Measurements from ENCODE around the gene CNEP1R1.

Gene CNEP1R1

GRCh38 chr16:50069060-50069459 is 44.0 kb downstream of the CNEP1R1 start:
- Histone ChIP-seq H3K36me3 (ENCODE audit: control insufficient read depth, insufficient read depth, low read length) (no peaks in the 10 kb centered on the region), H3K27ac (ENCODE audit: insufficient read depth, low read depth, low read length, poor library complexity, severe bottlenecking) (no peak overlapping the region), H3K27me3 (ENCODE audit: control insufficient read depth, insufficient read depth, low read length, poor library complexity, severe bottlenecking) (no peaks in the 10 kb centered on the region), H3K9me3 (ENCODE audit: control insufficient read depth, low read length) (no peaks in the 10 kb centered on the region), H3K4me1 (ENCODE audit: control insufficient read depth, insufficient read depth, low read length) (peaks cover 5% of the 10 kb centered on the region), H3K4me3 (ENCODE audit: insufficient read depth, low read depth, low read length) (no peak overlapping the region)
- 92 to 100% methylated on average over 1 of the region's 1 CpG for WGBS, 2 experiments

GRCh38 chr16:50071075-50071671 is 46.1 kb downstream of the CNEP1R1 start:
- H3K27ac ChIP-seq (ENCODE audit: insufficient read depth, low read depth, low read length, poor library complexity, severe bottlenecking), result no peak overlapping the region
- 87 to 91% methylated on average over 2 of the region's 2 CpGs for WGBS, 2 experiments
- no peaks in the 10 kb centered on the region for H3K9me3 ChIP-seq (ENCODE audit: control insufficient read depth, low read length)
- H3K4me3 ChIP-seq (ENCODE audit: insufficient read depth, low read depth, low read length), result no peak overlapping the region
- H3K36me3 ChIP-seq (ENCODE audit: control insufficient read depth, insufficient read depth, low read length), result peaks cover 3% of the 10 kb centered on the region
- H3K4me1 ChIP-seq (ENCODE audit: control insufficient read depth, insufficient read depth, low read length), result peaks cover 5% of the 10 kb centered on the region
- H3K27me3 ChIP-seq (ENCODE audit: control insufficient read depth, insufficient read depth, low read length, poor library complexity, severe bottlenecking), result no peaks in the 10 kb centered on the region

GRCh38 chr16:50072730-50073129 is 47.7 kb downstream of the CNEP1R1 start:
- H3K4me1 ChIP-seq (ENCODE audit: control insufficient read depth, insufficient read depth, low read length), result peaks cover 3% of the 10 kb centered on the region
- H3K27me3 ChIP-seq (ENCODE audit: control insufficient read depth, insufficient read depth, low read length, poor library complexity, severe bottlenecking), result no peaks in the 10 kb centered on the region
- no peak overlapping the region for H3K27ac ChIP-seq (ENCODE audit: insufficient read depth, low read depth, low read length, poor library complexity, severe bottlenecking)
- no peaks in the 10 kb centered on the region for H3K9me3 ChIP-seq (ENCODE audit: control insufficient read depth, low read length)
- WGBS, 2 experiments, result 95 to 96% methylated on average over 4 to 5 of the region's 5 CpGs
- H3K36me3 ChIP-seq (ENCODE audit: control insufficient read depth, insufficient read depth, low read length), result peaks cover 3% of the 10 kb centered on the region
- H3K4me3 ChIP-seq (ENCODE audit: insufficient read depth, low read depth, low read length), result no peak overlapping the region

GRCh38 chr16:50079397-50080140 is 54.5 kb downstream of the CNEP1R1 start:
- WGBS, 2 experiments, result 83 to 85% methylated on average over 9 of the region's 9 CpGs
- Histone ChIP-seq H3K27ac (ENCODE audit: insufficient read depth, low read depth, low read length, poor library complexity, severe bottlenecking) (no peak overlapping the region), H3K4me3 (ENCODE audit: insufficient read depth, low read depth, low read length) (no peak overlapping the region), H3K9me3 (ENCODE audit: control insufficient read depth, low read length) (no peaks in the 10 kb centered on the region), H3K27me3 (ENCODE audit: control insufficient read depth, insufficient read depth, low read length, poor library complexity, severe bottlenecking) (no peaks in the 10 kb centered on the region), H3K4me1 (ENCODE audit: control insufficient read depth, insufficient read depth, low read length) (no peaks in the 10 kb centered on the region), H3K36me3 (ENCODE audit: control insufficient read depth, insufficient read depth, low read length) (peaks cover 9% of the 10 kb centered on the region)

- Histone ChIP-seq H3K4me3 (ENCODE audit: insufficient read depth, low read depth, low read length) (no peak overlapping the region), H3K27me3 (ENCODE audit: control insufficient read depth, insufficient read depth, low read length, poor library complexity, severe bottlenecking) (no peaks in the 10 kb centered on the region), H3K27ac (ENCODE audit: insufficient read depth, low read depth, low read length, poor library complexity, severe bottlenecking) (no peak overlapping the region), H3K9me3 (ENCODE audit: control insufficient read depth, low read length) (no peaks in the 10 kb centered on the region), H3K4me1 (ENCODE audit: control insufficient read depth, insufficient read depth, low read length) (no peaks in the 10 kb centered on the region), H3K36me3 (ENCODE audit: control insufficient read depth, insufficient read depth, low read length) (peaks cover 11% of the 10 kb centered on the region)
- 96% methylated on average over 6 to 7 of the region's 7 CpGs for WGBS, 2 experiments
These were observed 56.5 kb downstream of the CNEP1R1 start for GRCh38 chr16:50081428-50082018.

GRCh38 chr16:50083996-50084395 is 59.0 kb downstream of the CNEP1R1 start:
- Histone ChIP-seq H3K9me3 (ENCODE audit: control insufficient read depth, low read length) (no peaks in the 10 kb centered on the region), H3K27ac (ENCODE audit: insufficient read depth, low read depth, low read length, poor library complexity, severe bottlenecking) (no peak overlapping the region), H3K36me3 (ENCODE audit: control insufficient read depth, insufficient read depth, low read length) (peaks cover 21% of the 10 kb centered on the region), H3K4me1 (ENCODE audit: control insufficient read depth, insufficient read depth, low read length) (no peaks in the 10 kb centered on the region), H3K4me3 (ENCODE audit: insufficient read depth, low read depth, low read length) (no peak overlapping the region), H3K27me3 (ENCODE audit: control insufficient read depth, insufficient read depth, low read length, poor library complexity, severe bottlenecking) (no peaks in the 10 kb centered on the region)
- 97 to 98% methylated on average over 8 of the region's 8 CpGs for WGBS, 2 experiments

- 97 to 98% methylated on average over 6 of the region's 6 CpGs for WGBS, 2 experiments
These were observed 61.2 kb downstream of the CNEP1R1 start for GRCh38 chr16:50086176-50086575.

More at GRCh38 chr16:50086176-50086575, 61.2 kb downstream of the CNEP1R1 start:
- no peaks in the 10 kb centered on the region for H3K4me1 ChIP-seq (ENCODE audit: control insufficient read depth, insufficient read depth, low read length)
- no peak overlapping the region for H3K27ac ChIP-seq (ENCODE audit: insufficient read depth, low read depth, low read length, poor library complexity, severe bottlenecking)
- no peak overlapping the region for H3K4me3 ChIP-seq (ENCODE audit: insufficient read depth, low read depth, low read length)
- H3K9me3 ChIP-seq (ENCODE audit: control insufficient read depth, low read length), result no peaks in the 10 kb centered on the region
- peaks cover 21% of the 10 kb centered on the region for H3K36me3 ChIP-seq (ENCODE audit: control insufficient read depth, insufficient read depth, low read length)
- H3K27me3 ChIP-seq (ENCODE audit: control insufficient read depth, insufficient read depth, low read length, poor library complexity, severe bottlenecking), result no peaks in the 10 kb centered on the region
